Measurements from ENCODE around the gene PCNX3.

The PCNX3 gene

GRCh38 chr11:65615229-65615949 lies at the start of gene PCNX3:
Gene PCNX3, plus strand, starts transcription at chr11:65615776. Its CDS starts 536 bp downstream, at chr11:65616312.
- DNase-seq (ENCODE audit: low read depth in 2 of 2): peak; percentile 98 to 100

- DNase-seq (ENCODE audit: low read depth in 2 of 2): no peak
Observed at GRCh38 chr11:65569164-65569972, 46.2 kb upstream of the PCNX3 start.

- DNase-seq (ENCODE audit: low read depth in 2 of 2): peak; percentile 94 to 97
Observed at GRCh38 chr11:65569973-65570918, 45.3 kb upstream of the PCNX3 start, which contains the start of gene ZNRD2. Gene ZNRD2, plus strand, starts transcription at chr11:65570477. Its CDS starts 15 bp downstream, at chr11:65570492.

- no peak for DNase-seq (ENCODE audit: low read depth in 2 of 2)
Observed at GRCh38 chr11:65571420-65571819, 44.2 kb upstream of the PCNX3 start.

- no peak for DNase-seq (ENCODE audit: low read depth in 2 of 2)
Observed at GRCh38 chr11:65571940-65572339, 43.6 kb upstream of the PCNX3 start.

- peak; percentile 79 to 82 for DNase-seq (ENCODE audit: low read depth in 2 of 2)
Observed at GRCh38 chr11:65572356-65573051, 43.1 kb upstream of the PCNX3 start, which contains the start of gene FAM89B. Gene FAM89B, plus strand, starts transcription at chr11:65572538. Its CDS starts 132 bp downstream, at chr11:65572670.

- DNase-seq (ENCODE audit: low read depth in 2 of 2): no peak
Observed at GRCh38 chr11:65573391-65574079, 42.0 kb upstream of the PCNX3 start.

GRCh38 chr11:65574109-65574810 lies 41.3 kb upstream of the PCNX3 start:
- DNase-seq (ENCODE audit: low read depth in 2 of 2): peak; percentile 74 to 86

GRCh38 chr11:65574811-65575567 lies 40.6 kb upstream of the PCNX3 start:
- DNase-seq (ENCODE audit: low read depth in 2 of 2): no peak

GRCh38 chr11:65575568-65576231 lies 39.9 kb upstream of the PCNX3 start, which contains the start of gene EHBP1L1:
Gene EHBP1L1, plus strand, starts transcription at chr11:65576053. Its CDS starts 250 bp downstream, at chr11:65576303.
- DNase-seq (ENCODE audit: low read depth in 2 of 2): peak; percentile 67 to 73

- DNase-seq (ENCODE audit: low read depth in 2 of 2): no peak
Observed at GRCh38 chr11:65576232-65576866, 39.2 kb upstream of the PCNX3 start.

GRCh38 chr11:65576867-65577755 lies 38.5 kb upstream of the PCNX3 start:
- no peak for DNase-seq (ENCODE audit: low read depth in 2 of 2)

GRCh38 chr11:65577756-65578109 lies 37.8 kb upstream of the PCNX3 start:
- DNase-seq (ENCODE audit: low read depth in 2 of 2): no peak

GRCh38 chr11:65578134-65578533 lies 37.4 kb upstream of the PCNX3 start:
- DNase-seq (ENCODE audit: low read depth in 2 of 2): no peak

GRCh38 chr11:65578667-65579066 lies 36.9 kb upstream of the PCNX3 start:
- DNase-seq (ENCODE audit: low read depth in 2 of 2): no peak

GRCh38 chr11:65579291-65579690 lies 36.3 kb upstream of the PCNX3 start:
- DNase-seq (ENCODE audit: low read depth in 2 of 2): no peak

Data from stimulated activated CD4-positive, alpha-beta T cell treated with anti-CD3 and anti-CD28 coated beads, Interleukin-1b, Interleukin-23, amount 100 ng/mL, for 4 hours (primary cell).